ENCODE data around the gene KRTAP10-11.
"Not testable (repeated sequence)": the region's sequence is repeated elsewhere in the genome, so short reads cannot be mapped to it uniquely, and the experiment has no call there.

KRTAP10-11 gene

DNA sequence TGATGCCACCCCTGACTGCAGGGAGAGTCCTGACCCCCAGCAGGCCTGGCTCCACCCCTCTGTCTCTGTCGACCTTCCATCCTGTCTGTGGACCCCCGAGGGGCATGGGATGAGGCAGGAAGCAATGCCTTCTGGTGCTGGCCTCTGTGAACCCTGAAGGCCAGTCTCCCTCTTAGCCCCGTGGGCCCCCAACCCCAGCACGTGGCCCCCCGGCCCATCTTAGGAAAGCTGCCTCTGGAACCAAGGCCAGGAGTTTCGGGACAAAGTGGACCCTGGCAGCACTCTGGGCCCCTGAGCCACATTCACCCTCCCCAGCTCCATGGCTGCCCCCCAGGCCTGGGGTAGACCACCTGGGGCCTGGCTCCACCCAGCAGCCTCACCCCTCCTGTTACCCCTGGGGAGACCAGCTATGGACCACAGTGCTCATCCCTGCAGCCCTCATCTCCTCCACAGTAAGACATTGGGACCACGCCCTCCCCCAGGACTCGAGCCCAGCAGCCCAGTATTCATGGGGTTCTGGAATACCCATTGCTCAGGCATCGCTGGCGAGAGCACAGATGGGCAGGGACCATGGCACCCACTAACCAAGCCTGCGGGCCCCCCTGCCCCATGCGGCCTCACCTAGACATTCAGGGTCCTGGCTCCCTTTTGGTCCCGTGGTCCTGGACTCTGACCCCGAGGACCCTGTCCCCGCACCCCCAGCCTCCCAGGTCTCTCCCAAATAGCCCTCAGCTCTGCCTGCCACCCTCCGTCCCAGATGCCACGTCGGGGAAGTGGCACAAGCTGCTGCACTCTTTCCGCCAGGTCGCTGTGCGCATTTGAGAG is 7.5 kb upstream of the KRTAP10-11 start:
- in situ Hi-C loops (cut with HindIII; ENCODE audit: low sequenced_read_pairs), result not testable (repeated sequence)

GRCh38 chr21:44639331-44639655 is 6.9 kb upstream of the KRTAP10-11 start:
- in situ Hi-C loops (cut with HindIII; ENCODE audit: low sequenced_read_pairs), result no loop called here

- in situ Hi-C loops (cut with HindIII; ENCODE audit: low sequenced_read_pairs), result no loop called here
These were observed 5.5 kb upstream of the KRTAP10-11 start for GRCh38 chr21:44640761-44641160.

DNA sequence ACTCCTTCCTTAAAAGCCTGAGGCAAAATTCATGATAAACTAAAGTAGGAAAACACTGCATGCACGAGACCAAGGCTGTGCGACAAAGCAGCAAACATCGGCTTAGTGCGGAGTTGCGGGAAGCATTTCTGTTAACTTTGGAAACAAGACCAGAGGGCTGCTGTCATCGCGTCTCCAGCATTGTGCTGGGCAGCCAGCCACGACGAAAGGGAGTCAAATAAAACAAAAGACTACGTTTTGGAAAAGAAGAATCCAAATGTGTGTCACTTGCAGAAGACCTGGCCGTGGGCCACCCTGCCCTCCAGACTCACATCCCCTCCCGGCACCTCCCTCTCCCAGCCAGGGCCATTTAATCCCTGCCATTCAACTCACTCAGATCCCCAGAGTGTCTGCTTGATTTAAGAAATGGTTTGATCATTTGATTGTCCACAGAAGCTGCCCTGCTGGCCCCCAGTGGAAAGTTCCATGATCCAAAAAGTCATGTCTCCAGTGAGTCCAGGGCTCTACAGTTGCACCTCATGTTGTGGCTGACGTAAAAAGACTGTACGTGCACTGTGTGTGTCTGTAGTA is 2.4 kb upstream of the KRTAP10-11 start:
- in situ Hi-C loops (cut with HindIII; ENCODE audit: low sequenced_read_pairs), result no loop called here

DNA sequence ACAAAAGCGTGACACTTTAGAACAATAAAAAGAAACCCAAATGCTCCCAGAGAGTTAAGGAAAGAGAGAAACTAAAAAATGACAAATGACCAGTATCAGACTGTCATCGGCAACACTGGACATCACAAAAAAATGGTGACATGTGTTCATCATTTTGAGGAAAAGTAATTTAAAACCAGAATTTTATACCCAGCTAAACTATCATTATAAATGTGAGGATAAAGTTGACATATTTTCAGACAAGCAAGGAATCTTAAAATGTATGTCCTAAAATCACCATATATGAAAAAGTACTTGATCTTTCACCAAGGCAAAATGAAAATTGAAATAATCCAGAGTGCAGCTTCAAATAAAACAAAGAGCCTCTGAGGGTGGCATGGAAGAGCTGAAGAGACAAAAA is 1.3 kb upstream of the KRTAP10-11 start:
- in situ Hi-C loops (cut with HindIII; ENCODE audit: low sequenced_read_pairs), result loop anchor here (5.0 kb wide), 1 partner anchor 67 kb away; the partner anchor contains the start of gene TSPEAR

- in situ Hi-C loops (cut with HindIII; ENCODE audit: low sequenced_read_pairs), result loop anchor here (5.0 kb wide), 1 partner anchor 65 kb away; the partner anchor contains the start of gene TSPEAR
These were observed 973 bp downstream of the KRTAP10-11 start for GRCh38 chr21:44647222-44647552.

- in situ Hi-C loops (cut with HindIII; ENCODE audit: low sequenced_read_pairs), result loop anchor here (5.0 kb wide), 1 partner anchor 64 kb away; the partner anchor contains the start of gene TSPEAR
These were observed 2.5 kb downstream of the KRTAP10-11 start for GRCh38 chr21:44648557-44649311.

- in situ Hi-C loops (cut with HindIII; ENCODE audit: low sequenced_read_pairs), result loop anchor here (5.0 kb wide), 2 partner anchors 43 to 63 kb away; partner anchors contain the start of gene TSPEAR
These were observed 3.4 kb downstream of the KRTAP10-11 start for GRCh38 chr21:44649521-44650100.

DNA sequence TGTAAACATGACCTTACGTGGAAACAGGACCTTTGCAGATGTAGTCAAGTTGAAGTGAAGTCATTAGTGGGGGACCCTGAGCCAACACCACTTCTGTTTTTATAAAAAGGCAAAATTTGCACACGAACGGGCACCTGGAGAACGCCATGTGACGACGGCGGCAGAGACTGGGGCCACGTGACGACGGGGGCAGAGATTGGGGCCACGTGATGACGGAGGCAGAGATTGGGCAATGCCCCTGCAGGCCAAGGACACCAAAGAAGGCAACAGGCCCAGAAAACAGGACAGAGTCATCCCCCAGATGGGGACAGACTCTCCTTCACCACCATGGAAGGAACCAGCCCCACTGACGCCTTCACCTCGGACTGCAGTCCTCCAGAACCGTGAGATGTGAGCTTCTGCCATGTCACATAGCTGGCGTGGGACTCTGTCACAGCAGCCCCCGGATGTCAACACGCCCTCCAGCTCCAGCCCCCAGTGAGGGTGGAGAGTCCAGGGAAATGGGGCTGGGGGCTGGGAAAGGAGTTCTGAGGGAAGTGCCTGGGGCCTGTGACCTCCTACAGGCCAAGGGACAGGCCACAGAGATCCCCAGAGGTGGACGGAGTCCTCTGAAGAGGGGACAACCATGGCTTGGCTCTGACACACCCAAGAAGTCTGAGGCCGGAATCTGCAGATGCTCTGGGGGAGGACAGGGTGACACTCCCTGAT is 4.2 kb downstream of the KRTAP10-11 start:
- in situ Hi-C loops (cut with HindIII; ENCODE audit: low sequenced_read_pairs), result loop anchor here (5.0 kb wide), 1 partner anchor 42 kb away; no protein-coding TSS in a partner anchor

GRCh38 chr21:44650973-44651675 is 4.9 kb downstream of the KRTAP10-11 start:
- in situ Hi-C loops (cut with HindIII; ENCODE audit: low sequenced_read_pairs), result loop anchor here (5.0 kb wide), 1 partner anchor 41 kb away; no protein-coding TSS in a partner anchor

DNA sequence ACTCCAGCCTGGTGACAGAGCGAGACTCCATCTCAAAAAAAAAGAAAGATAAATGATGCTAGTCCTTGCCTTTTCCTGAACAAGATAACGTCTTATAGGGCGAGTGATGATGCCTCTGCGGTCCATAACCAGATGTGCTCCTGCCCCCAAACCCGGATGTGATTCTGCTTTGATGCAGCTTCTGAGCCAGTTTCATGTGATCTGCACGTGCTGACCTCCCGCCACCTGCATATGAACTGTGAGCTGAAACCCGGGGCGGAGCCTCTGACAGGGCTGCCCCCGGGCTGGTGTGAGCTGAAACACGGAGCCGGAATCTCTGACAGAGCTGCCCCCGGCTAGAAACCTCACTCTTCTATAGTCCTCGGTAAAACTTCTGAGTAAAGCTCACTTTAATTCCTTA is 6.9 kb downstream of the KRTAP10-11 start:
- in situ Hi-C loops (cut with HindIII; ENCODE audit: low sequenced_read_pairs), result loop anchor here (5.0 kb wide), 1 partner anchor 39 kb away; no protein-coding TSS in a partner anchor

DNA sequence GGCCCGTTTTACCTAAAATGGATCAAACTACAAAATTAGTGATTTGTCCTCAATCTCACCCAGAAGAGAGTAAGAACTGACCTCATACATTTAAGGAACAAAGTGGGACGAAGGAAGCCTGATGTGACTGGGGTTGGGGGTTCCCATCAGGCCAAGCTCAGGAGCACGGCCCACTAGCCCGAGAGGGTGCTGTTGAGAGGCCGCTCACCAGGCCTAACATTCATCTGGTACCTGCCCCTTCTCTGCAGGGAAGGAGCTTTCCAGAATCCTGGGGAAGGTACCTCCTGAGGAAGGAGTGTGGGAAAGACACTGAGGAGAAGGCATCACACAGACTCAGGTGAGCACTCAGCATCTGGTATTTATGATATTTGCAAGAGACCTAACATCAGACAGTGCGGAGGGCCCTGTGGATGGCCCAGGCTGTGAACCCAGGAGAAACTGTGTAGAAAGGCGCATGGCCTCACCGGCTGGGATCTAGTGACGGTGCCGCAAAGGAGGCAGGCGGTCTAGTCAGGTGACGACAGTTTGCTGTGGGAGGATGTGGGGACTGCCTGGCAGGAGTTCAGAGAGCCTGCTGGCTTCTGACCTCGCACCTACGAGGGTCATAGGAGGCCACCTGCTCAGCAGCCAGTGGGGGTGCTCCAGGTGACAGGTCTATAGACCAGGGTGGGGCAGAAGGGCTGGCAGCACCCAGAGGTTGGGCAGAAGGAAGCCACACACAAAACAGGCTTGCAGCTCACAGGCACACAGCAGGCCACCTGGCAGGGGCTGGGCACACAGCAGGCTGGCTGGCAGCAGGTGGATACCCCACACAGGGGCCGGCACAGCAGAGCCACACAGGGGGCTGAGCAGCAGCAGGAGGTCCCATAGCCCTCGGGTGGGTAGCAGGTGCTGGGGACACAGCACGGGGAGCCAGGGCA is 7.7 kb downstream of the KRTAP10-11 start:
- in situ Hi-C loops (cut with HindIII; ENCODE audit: low sequenced_read_pairs), result loop anchor here (5.0 kb wide), 1 partner anchor 38 kb away; no protein-coding TSS in a partner anchor

- in situ Hi-C loops (cut with HindIII; ENCODE audit: low sequenced_read_pairs), result loop anchor here (5.0 kb wide), 1 partner anchor 38 kb away; no protein-coding TSS in a partner anchor
These were observed 8.5 kb downstream of the KRTAP10-11 start, which contains the start of gene KRTAP12-4 for GRCh38 chr21:44654576-44655175. Gene KRTAP12-4 (minus strand): TSS chr21:44654659. CDS start chr21:44654614, 45 bp downstream.

GRCh38 chr21:44656868-44657267 is 10.7 kb downstream of the KRTAP10-11 start:
- in situ Hi-C loops (cut with HindIII; ENCODE audit: low sequenced_read_pairs), result no loop called here

DNA sequence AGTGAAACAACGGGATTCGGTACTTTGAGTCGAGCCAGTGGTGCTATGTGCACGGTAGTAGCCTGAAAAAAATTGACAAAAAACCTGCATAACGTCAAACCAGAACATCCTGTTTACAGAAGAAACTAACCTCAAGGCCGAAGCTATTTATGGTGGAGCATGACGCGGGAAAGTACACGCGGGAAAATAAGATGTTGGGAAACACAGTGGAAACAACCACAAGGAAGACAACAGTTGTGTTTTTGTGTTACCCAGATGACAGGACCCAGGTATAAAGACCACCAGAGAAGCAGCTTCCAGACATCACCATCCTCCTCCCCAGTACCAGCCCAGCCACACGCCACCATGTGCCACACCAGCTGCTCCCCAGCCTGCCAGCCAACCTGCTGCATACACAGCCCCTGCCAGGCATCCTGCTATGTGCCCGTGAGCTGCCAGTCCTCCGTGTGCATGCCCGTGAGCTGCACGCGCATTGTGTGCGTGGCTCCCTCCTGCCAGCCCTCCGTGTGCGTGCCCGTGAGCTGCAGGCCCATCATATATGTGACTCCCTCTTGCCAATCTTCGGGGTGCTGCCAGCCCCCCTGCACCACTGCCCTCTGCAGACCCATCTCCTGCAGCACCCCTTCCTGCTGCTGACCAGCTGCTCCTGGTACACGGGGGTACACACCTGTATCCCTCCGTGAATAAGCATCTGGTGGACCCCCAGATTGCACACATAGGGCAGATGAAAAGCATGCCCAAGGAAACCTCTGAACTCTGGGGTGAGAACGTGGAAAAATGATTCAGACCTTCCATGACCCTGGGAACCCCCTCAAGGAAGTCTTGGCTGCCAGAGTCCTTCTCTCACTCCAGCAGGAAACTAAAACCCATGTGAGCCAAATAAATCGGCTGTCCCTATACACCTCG is 11.7 kb downstream of the KRTAP10-11 start, which contains the start of gene KRTAP12-3:
KRTAP12-3 (plus strand) TSS at position 298 of the 906 bp plus-strand sequence; CDS start at position 346, 48 bp downstream.
- in situ Hi-C loops (cut with HindIII; ENCODE audit: low sequenced_read_pairs), result no loop called here

- in situ Hi-C loops (cut with HindIII; ENCODE audit: low sequenced_read_pairs), result no loop called here
These were observed 12.3 kb downstream of the KRTAP10-11 start for GRCh38 chr21:44658541-44658910.
